Measurements from ENCODE around the gene UGCG.

UGCG gene

DNA sequence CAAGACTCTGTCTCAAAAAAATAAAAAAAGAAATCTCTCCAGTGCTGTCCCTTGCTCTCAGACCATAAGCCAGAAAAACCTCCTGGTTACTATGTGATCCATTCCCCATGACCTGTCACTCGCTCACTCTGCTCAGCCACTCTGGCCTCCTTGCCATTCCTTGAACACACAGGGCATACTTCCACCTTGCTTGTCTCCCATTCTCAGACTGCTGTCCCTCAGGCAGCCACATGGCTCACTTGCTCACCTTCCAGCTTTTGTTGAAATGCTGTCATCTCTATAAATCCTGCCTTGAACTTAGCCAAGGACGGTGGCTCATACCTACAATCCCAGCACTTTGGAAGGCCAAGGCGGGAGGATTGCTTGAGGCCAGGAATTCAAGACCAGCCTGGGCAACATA is 82.9 kb downstream of the UGCG start:
- no peak overlapping the region for H3K4me3 ChIP-seq (ENCODE audit: low read depth, low read length)
- H3K4me1 ChIP-seq: no peaks in the 10 kb centered on the region
- no peak for DNase-seq
- H3K27me3 ChIP-seq: no peaks in the 10 kb centered on the region
- TF ChIP-seq, protein P1, sequence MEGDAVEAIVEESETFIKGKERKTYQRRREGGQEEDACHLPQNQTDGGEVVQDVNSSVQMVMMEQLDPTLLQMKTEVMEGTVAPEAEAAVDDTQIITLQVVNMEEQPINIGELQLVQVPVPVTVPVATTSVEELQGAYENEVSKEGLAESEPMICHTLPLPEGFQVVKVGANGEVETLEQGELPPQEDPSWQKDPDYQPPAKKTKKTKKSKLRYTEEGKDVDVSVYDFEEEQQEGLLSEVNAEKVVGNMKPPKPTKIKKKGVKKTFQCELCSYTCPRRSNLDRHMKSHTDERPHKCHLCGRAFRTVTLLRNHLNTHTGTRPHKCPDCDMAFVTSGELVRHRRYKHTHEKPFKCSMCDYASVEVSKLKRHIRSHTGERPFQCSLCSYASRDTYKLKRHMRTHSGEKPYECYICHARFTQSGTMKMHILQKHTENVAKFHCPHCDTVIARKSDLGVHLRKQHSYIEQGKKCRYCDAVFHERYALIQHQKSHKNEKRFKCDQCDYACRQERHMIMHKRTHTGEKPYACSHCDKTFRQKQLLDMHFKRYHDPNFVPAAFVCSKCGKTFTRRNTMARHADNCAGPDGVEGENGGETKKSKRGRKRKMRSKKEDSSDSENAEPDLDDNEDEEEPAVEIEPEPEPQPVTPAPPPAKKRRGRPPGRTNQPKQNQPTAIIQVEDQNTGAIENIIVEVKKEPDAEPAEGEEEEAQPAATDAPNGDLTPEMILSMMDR (IDR thresholded peaks at IDR 0.05; ENCODE audit: low read depth, low read length): no peak
- no peaks in the 10 kb centered on the region for H3K36me3 ChIP-seq
- no peaks in the 10 kb centered on the region for H3K9me3 ChIP-seq

DNA sequence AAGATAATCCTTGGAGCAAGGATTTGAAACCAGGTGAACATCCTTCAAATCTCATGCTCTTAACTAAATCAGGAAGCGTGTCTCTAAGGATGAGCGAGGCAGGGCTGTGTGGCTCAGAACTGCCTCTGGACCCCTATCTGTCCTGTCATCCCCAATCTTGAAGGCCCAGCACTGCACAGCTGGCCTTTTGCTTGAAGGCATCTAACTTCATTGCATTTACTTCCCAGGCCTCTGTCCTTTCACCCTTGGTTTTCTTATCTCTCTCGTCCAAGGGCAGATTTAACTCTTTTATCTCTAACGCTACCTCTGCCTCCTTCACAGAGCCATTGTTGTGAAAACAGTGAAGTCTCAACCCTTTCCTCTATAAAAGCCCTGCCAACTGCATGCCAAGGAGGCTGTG is 83.8 kb downstream of the UGCG start:
- Histone ChIP-seq H3K4me3 (ENCODE audit: low read depth, low read length) (no peak overlapping the region), H3K36me3 (no peaks in the 10 kb centered on the region), H3K4me1 (no peaks in the 10 kb centered on the region), H3K27me3 (no peaks in the 10 kb centered on the region), H3K9me3 (no peaks in the 10 kb centered on the region)
- TF ChIP-seq, protein P1 (IDR thresholded peaks at IDR 0.05; ENCODE audit: low read depth, low read length): no peak
- peak; percentile 13 for DNase-seq

DNA sequence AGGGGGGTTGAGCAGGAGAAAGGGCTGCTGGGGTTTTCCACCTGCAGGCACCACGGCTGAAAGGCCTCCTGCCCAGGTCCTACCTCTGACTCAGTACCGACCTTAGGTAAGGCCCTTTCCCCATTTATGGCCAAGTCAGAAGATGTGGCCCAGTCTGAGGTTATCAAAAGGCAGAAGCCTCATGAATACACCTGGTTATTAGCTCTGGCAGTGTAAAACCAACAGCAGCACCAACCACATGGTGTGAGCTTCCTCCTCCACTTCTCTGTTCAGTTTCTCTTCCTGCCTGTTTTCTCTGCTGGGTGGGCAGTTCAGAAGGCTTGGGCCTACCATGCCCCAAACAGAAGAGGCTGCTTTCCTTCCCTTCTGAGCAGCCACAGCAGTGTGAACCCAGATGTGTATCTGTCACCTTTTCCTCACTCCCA is 86.9 kb downstream of the UGCG start:
- DNase-seq: no peak
- H3K27me3 ChIP-seq: no peaks in the 10 kb centered on the region
- H3K9me3 ChIP-seq: no peaks in the 10 kb centered on the region
- no peaks in the 10 kb centered on the region for H3K36me3 ChIP-seq
- TF ChIP-seq, protein P1 (IDR thresholded peaks at IDR 0.05; ENCODE audit: low read depth, low read length): no peak
- H3K4me3 ChIP-seq (ENCODE audit: low read depth, low read length): no peak overlapping the region
- no peaks in the 10 kb centered on the region for H3K4me1 ChIP-seq

DNA sequence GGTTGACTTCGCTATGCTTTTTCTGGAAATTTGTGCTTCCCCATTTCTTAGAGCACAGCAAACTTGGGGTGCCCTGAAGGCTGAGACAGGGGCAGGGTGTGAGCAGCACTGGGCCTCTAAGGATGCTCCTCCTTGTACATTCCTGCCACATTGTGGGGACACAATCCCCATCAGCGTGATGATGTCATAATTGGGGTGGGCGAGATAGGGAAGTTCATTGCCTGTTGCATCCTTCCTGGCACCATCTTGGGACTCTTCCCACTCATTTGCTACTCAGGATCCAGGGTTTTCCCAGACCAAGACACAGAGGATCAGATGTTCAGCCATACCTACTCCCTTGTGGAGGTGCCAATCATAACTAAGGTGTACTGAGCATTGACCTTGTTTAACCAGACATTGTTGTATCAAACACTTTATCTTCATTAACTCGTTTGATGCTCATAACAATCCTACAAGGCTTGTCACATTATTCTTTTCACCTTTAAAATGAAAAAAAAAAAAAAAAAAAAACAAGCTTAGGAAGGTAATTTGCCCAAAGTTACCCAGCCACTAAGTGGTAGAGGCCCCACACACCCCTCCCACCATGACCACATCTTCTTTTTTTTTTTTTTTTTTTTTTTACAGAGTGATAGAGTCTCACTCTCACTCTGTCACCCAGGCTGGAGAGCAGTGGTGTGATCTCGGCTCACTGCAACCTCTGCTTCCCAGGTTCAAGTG is 87.6 kb downstream of the UGCG start:
- Histone ChIP-seq H3K4me1 (no peaks in the 10 kb centered on the region), H3K4me3 (ENCODE audit: low read depth, low read length) (no peak overlapping the region), H3K9me3 (no peaks in the 10 kb centered on the region), H3K36me3 (no peaks in the 10 kb centered on the region), H3K27me3 (no peaks in the 10 kb centered on the region)
- TF ChIP-seq, protein P1 (IDR thresholded peaks at IDR 0.05; ENCODE audit: low read depth, low read length): no peak
- no peak for DNase-seq
